ENCODE data around the gene ERGIC1. TPM values are rescaled to one million over a fixed set of nuclear protein-coding genes. Genes with fewer than 3 reads are reported as not detected.
"Not testable (repeated sequence)": the region's sequence is repeated elsewhere in the genome, so short reads cannot be mapped to it uniquely, and the experiment has no call there.

ERGIC1 gene, protein sequence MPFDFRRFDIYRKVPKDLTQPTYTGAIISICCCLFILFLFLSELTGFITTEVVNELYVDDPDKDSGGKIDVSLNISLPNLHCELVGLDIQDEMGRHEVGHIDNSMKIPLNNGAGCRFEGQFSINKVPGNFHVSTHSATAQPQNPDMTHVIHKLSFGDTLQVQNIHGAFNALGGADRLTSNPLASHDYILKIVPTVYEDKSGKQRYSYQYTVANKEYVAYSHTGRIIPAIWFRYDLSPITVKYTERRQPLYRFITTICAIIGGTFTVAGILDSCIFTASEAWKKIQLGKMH
- total RNA-seq (2014; rRNA removed; shearing (Covaris generic); ENCODE audit: low replicate concordance) = 65.6 and 98.8 TPM in 2 replicates

- Histone ChIP-seq H3K36me3 (peaks cover 35% of the 10 kb centered on the region), H3K9me3 (no peaks in the 10 kb centered on the region), H3K27me3 (no peaks in the 10 kb centered on the region), H3K4me3 (peak within 1 kb of the TSS; percentile 78)
- peak; percentile 95 for DNase-seq
These were observed at the start of gene ERGIC1 for GRCh38 chr5:172833686-172834414. TSS of gene ERGIC1 (plus strand) at chr5:172834251. CDS start at chr5:172834414, 163 bp downstream.

DNA sequence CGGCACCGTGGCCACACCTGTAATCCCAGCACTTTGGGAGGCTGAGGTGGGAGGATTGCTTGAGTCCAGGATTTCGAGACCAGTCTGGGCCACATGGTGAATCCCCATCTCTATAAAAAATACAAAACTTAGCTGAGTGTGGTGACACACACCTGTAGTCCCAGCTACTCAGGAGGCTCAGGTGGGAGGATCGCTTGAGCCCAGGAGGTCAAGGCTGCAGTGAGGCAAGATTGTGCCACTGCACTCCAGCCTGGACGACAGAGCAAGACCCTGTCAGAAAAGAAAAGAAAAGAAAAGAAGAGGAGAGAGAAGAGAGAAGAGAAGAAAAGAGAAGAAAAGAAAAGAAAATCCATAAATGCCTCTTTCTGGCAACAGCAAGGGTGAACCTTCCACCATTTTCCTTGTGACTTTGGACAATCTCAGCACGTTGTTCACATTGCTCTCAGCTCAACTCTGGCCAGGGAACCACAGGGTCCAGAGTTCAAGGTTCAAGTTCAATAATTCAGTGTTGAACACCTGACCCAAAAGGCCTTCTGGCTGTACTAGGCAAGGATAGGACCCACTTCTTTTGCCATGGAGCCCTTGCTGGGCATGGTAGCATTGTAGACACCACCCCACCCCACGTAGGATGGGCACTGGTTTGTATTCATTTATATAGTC is 48.5 kb upstream of the ERGIC1 start:
- Histone ChIP-seq H3K36me3 (no peaks in the 10 kb centered on the region), H3K4me3 (no peak overlapping the region), H3K27me3 (no peaks in the 10 kb centered on the region), H3K9me3 (no peaks in the 10 kb centered on the region)
- no peak for DNase-seq

DNA sequence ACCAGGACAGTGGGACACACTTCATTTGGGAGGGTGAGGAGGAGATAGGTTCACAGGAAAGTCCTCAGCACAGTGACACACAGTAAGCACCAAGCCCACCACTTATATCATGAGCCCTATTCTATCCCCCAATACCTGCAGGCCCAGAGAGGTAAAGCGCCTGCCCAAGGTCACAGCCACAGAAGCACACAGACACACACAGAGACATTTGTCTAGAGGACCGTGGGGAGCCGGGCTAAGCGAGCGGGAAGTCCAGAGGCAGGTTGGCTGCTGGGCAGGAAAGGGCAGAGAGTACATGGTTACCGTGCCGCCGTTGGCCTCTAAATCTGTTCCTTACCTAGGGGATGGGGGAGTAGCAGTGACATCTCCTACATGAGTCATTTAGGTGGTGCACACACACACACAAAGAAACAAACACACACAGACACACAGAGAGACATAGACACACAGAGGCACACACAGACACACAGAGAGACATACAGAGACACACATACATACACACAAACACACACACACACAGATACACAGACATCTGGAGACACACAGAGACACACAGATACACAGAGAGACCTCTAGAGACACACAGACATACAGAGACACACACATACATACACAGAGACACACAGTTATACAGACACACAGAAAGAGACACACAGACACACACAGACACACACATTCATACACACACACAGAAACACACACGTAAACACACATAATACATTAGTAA is 47.2 kb upstream of the ERGIC1 start:
- Histone ChIP-seq H3K9me3 (no peaks in the 10 kb centered on the region), H3K36me3 (no peaks in the 10 kb centered on the region), H3K4me3 (no peak overlapping the region), H3K27me3 (no peaks in the 10 kb centered on the region)
- no peak for DNase-seq

DNA sequence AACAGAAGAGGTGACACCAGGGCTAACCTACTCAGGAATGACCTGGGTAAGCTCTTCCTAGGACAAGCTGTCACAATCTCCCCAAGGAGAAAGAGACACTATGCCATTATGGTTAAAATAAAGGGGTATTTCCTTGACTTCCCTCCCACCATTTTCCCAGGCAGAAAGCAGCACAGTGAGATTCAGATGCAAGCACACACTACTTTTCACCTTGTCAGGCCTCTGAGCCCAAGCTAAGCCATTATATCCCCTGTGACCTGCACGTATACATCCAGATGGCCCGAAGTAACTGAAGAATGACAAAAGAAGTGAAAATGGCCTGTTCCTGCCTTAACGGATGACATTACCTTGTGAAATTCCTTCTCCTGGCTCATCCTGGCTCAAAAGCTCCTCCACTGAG is 46.5 kb upstream of the ERGIC1 start:
- H3K27me3 ChIP-seq, H3K9me3 ChIP-seq, DNase-seq, H3K36me3 ChIP-seq, H3K4me3 ChIP-seq: not testable (repeated sequence)

GRCh38 chr5:172788771-172789686 is 45.0 kb upstream of the ERGIC1 start:
- no peaks in the 10 kb centered on the region for H3K9me3 ChIP-seq
- H3K36me3 ChIP-seq = no peaks in the 10 kb centered on the region
- H3K4me3 ChIP-seq = no peak overlapping the region
- peak; percentile 22 for DNase-seq
- no peaks in the 10 kb centered on the region for H3K27me3 ChIP-seq

GRCh38 chr5:172789687-172790495 is 44.2 kb upstream of the ERGIC1 start:
- peak; percentile 97 for DNase-seq
- Histone ChIP-seq H3K9me3 (no peaks in the 10 kb centered on the region), H3K27me3 (no peaks in the 10 kb centered on the region), H3K4me3 (no peak overlapping the region), H3K36me3 (no peaks in the 10 kb centered on the region)

DNA sequence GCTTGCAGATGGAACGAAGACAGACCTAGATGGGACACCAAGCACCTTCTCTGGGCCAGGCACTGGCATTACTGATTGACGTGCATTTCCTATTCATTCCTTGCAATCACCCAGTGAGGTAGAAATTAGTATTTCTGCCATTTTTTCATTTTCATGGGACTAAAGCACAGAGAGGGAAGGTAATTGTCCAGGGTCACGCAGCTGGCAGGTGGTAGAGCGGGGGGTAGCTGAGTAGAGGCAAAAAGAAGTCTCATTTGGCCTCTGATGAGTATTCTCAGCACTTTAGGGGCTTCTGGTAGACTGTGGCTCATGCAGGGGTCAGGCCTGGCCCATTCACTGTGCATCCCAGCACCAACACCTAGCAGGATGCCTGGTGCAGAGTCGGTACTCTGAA is 43.6 kb upstream of the ERGIC1 start:
- no peak for DNase-seq
- no peaks in the 10 kb centered on the region for H3K27me3 ChIP-seq
- H3K4me3 ChIP-seq = no peak overlapping the region
- no peaks in the 10 kb centered on the region for H3K9me3 ChIP-seq
- no peaks in the 10 kb centered on the region for H3K36me3 ChIP-seq

GRCh38 chr5:172791286-172791685 is 42.8 kb upstream of the ERGIC1 start:
- Histone ChIP-seq H3K9me3 (no peaks in the 10 kb centered on the region), H3K36me3 (no peaks in the 10 kb centered on the region), H3K4me3 (no peak overlapping the region), H3K27me3 (no peaks in the 10 kb centered on the region)
- peak; percentile 75 for DNase-seq

- H3K9me3 ChIP-seq = no peaks in the 10 kb centered on the region
- H3K36me3 ChIP-seq = no peaks in the 10 kb centered on the region
- DNase-seq = peak; percentile 60
- no peak overlapping the region for H3K4me3 ChIP-seq
- H3K27me3 ChIP-seq = no peaks in the 10 kb centered on the region
These were observed 42.2 kb upstream of the ERGIC1 start for GRCh38 chr5:172791726-172792445.

DNA sequence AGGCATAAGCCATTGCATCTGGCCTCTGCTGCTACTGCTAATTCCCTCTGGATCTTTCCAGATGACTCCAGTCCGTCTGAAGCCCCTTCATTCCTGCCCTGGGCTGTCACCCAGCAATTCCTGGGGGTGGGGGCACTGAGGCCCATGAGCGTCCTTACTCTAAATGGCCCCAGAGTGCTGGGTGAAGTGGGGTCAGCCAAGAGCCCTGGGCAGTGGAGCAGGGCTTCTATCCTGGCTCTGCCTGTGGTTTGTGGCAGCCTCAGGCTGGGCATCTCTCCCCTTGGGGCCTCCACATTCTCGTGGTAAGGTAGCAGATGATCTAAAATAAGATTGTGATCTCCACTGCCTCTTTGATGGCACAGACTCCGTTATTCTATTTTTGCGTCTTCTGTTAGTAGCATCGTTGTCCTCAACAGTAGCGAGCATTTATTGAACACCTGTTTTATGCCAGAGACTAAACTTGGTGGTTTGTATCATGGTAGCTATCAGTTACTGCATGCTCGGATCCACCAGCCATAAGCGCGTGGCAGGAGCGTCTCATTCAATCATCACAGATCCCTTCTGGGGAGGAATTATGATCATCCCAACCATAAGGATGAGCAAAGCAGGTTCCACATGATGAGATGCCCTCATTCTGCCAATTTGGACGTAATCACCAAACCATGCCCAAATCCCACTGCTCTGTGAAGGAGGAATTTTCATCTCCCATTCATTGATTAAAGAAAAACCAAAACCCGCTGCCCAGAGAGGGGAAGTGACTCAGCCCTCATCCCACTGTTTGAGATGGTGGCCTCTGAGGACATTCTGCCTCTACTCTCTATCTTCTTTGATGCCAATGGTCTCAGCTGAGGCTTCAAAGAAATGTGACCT is 41.1 kb upstream of the ERGIC1 start:
- Histone ChIP-seq H3K36me3 (no peaks in the 10 kb centered on the region), H3K27me3 (no peaks in the 10 kb centered on the region), H3K9me3 (no peaks in the 10 kb centered on the region), H3K4me3 (no peak overlapping the region)
- peak; percentile 71 for DNase-seq

GRCh38 chr5:172793577-172794488 is 40.2 kb upstream of the ERGIC1 start:
- H3K4me3 ChIP-seq = no peak overlapping the region
- H3K36me3 ChIP-seq = no peaks in the 10 kb centered on the region
- DNase-seq = no peak
- H3K27me3 ChIP-seq = no peaks in the 10 kb centered on the region
- no peaks in the 10 kb centered on the region for H3K9me3 ChIP-seq

DNA sequence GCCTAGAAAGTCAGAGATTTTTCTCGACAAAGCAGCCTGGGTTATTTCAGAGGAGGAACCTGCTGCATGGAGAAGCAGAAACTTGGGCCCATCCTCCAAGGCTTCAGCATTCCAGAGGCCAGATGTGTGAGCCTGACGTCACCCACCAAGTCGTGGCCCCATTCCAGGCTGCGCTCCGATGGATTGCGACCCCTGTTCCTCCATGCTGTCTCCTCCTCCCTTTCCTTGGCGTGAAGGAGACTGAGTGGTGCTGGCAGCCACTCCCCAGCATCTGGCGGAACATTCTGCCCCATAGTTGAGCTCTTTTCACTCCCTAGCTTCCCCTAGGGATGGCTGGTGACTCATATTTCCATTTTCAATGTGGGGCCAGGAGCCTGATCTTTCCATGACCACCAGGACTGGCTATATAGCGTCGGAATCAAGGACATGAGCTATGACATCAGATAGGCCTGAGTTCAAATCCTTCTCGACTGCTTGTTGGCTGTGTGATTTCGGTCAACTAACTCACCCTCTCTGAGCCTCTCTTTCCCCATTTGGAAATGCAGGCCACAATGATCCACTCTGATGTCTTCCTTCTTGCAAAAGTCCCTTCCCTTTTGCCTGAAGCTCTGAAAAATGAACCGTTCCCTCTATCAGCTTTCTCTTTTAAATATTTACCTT is 38.6 kb upstream of the ERGIC1 start:
- Histone ChIP-seq H3K4me3 (no peak overlapping the region), H3K36me3 (no peaks in the 10 kb centered on the region; the same call in 1 of the 2 replicates), H3K27me3 (no peaks in the 10 kb centered on the region), H3K9me3 (no peaks in the 10 kb centered on the region)
- DNase-seq = peak; percentile 100

DNA sequence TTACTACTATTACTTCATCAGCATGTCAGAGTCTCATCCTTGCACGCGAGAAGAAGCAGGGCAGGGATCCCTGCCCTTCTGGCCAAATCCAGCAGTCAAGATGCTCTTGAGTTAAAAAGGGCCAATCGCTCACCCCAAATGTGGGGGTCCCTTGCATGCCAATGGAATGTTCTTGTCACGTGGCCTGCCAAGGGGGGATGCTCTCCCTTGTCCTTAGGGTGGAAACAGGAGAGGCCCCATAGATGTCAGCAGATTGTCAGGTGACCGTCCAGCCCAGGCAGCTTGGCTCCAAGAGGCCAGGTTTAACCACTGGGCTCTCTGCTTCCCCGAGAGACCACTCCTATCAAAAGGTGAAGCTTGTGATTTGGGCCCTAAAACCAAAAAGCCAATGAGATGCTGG is 37.7 kb upstream of the ERGIC1 start:
- H3K36me3 ChIP-seq = no peaks in the 10 kb centered on the region; the same call in 1 of the 2 replicates
- DNase-seq = no peak
- H3K9me3 ChIP-seq = no peaks in the 10 kb centered on the region
- H3K4me3 ChIP-seq = no peak overlapping the region
- H3K27me3 ChIP-seq = no peaks in the 10 kb centered on the region

All from MG63 (cell line).